Brain microvascular endothelial cell (primary cell): ENCODE data around the gene CBL.
"Not testable (repeated sequence)": the region's sequence is repeated elsewhere in the genome, so short reads cannot be mapped to it uniquely, and the experiment has no call there.

ENCODE experiments used
- DNase-seq: peaks from one replicate; pipeline ENCODE4 v3.0.0-alpha.2; 2020
- H3K27ac ChIP-seq: fragments of 250-450 bp; sonication (Bioruptor Pico); 2 replicates; pipeline ENCODE4 v1.5.1; 2020; ENCODE audit warnings: mild to moderate bottlenecking, moderate library complexity
- H3K27me3 ChIP-seq: fragments of 250-450 bp; sonication (Bioruptor Pico); replicated peaks from 2 replicates; pipeline ENCODE4 v1.5.1; 2020; ENCODE audit warnings: mild to moderate bottlenecking
- H3K36me3 ChIP-seq: fragments of 250-450 bp; sonication (Bioruptor Pico); replicated peaks from 2 replicates; pipeline ENCODE4 v1.5.1; 2020; ENCODE audit warnings: mild to moderate bottlenecking
- H3K4me3 ChIP-seq: 2 replicates; pipeline ENCODE4 v1.5.1; 2011; ENCODE audit warnings: low read depth, mild to moderate bottlenecking, control low read depth, low read length, moderate library complexity
- CTCF ChIP-seq: IDR thresholded peaks from 2 replicates; pipeline ENCODE4 v1.5.1; 2011; ENCODE audit warnings: low read depth, mild to moderate bottlenecking, moderate library complexity, low read length, control low read depth, inconsistent platforms; ENCODE audit errors: missing control alignments
- in situ Hi-C: cut with HindIII; loops from 2 replicates; pipeline ENCODE4 v1.10.0; 2017; ENCODE audit warnings: low sequenced_read_pairs, low pct_ligation_motif_present

Gene CBL

GRCh38 chr11:119188067-119188466, 18.1 kb upstream of the CBL start:
- in situ Hi-C loops: no loop called here
- no peaks in the 10 kb centered on the region for H3K27me3 ChIP-seq
- no peak for TF ChIP-seq CTCF

GRCh38 chr11:119188887-119189286, 17.3 kb upstream of the CBL start:
- DNase-seq: no peak
- no peak overlapping the region for H3K4me3 ChIP-seq
- no peaks in the 10 kb centered on the region for H3K36me3 ChIP-seq
- no peak overlapping the region for H3K27ac ChIP-seq
- TF ChIP-seq CTCF: no peak
- in situ Hi-C loops: no loop called here
- H3K27me3 ChIP-seq: no peaks in the 10 kb centered on the region

More at GRCh38 chr11:119188067-119188466, 18.1 kb upstream of the CBL start:
- H3K4me3 ChIP-seq: no peak overlapping the region
- no peaks in the 10 kb centered on the region for H3K36me3 ChIP-seq
- no peak overlapping the region for H3K27ac ChIP-seq
- DNase-seq: no peak

GRCh38 chr11:119189393-119189792, 16.7 kb upstream of the CBL start:
- H3K4me3 ChIP-seq: no peak overlapping the region
- DNase-seq: no peak
- no peak for TF ChIP-seq CTCF
- in situ Hi-C loops: no loop called here
- H3K36me3 ChIP-seq: no peaks in the 10 kb centered on the region
- H3K27me3 ChIP-seq: no peaks in the 10 kb centered on the region
- H3K27ac ChIP-seq: no peak overlapping the region

GRCh38 chr11:119190531-119190930, 15.6 kb upstream of the CBL start:
- no peak for DNase-seq
- no peak overlapping the region for H3K27ac ChIP-seq
- H3K36me3 ChIP-seq: no peaks in the 10 kb centered on the region
- no peak for TF ChIP-seq CTCF
- H3K4me3 ChIP-seq: no peak overlapping the region
- H3K27me3 ChIP-seq: no peaks in the 10 kb centered on the region
- in situ Hi-C loops: no loop called here

- H3K4me3 ChIP-seq, H3K36me3 ChIP-seq, H3K27ac ChIP-seq, in situ Hi-C loops, H3K27me3 ChIP-seq, DNase-seq: not testable (repeated sequence)
These were observed 14.9 kb upstream of the CBL start for GRCh38 chr11:119191265-119191664.

GRCh38 chr11:119192111-119192510, 14.0 kb upstream of the CBL start:
- TF ChIP-seq CTCF: no peak

GRCh38 chr11:119193001-119193400, 13.1 kb upstream of the CBL start:
- Histone ChIP-seq H3K27ac (no peak overlapping the region), H3K27me3 (no peaks in the 10 kb centered on the region), H3K36me3 (no peaks in the 10 kb centered on the region), H3K4me3 (no peak overlapping the region)
- DNase-seq: no peak
- in situ Hi-C loops: no loop called here
- no peak for TF ChIP-seq CTCF

More at GRCh38 chr11:119192111-119192510, 14.0 kb upstream of the CBL start:
- no peaks in the 10 kb centered on the region for H3K27me3 ChIP-seq
- H3K4me3 ChIP-seq: no peak overlapping the region
- H3K36me3 ChIP-seq: no peaks in the 10 kb centered on the region
- in situ Hi-C loops: no loop called here
- H3K27ac ChIP-seq: no peak overlapping the region
- no peak for DNase-seq
